NCI-H2196 (cell line): ENCODE measurements around the gene RAP2A.

Experiments used
- DNase-seq: peaks from one replicate; lab custom pipeline; 2025; ENCODE audit not compliant: unreplicated experiment; lab: John Stamatoyannopoulos, UW

Gene RAP2A

GRCh38 chr13:97492684-97493371 is 58.9 kb downstream of the RAP2A start:
- no peak for DNase-seq

GRCh38 chr13:97493456-97493855 is 59.5 kb downstream of the RAP2A start:
- no peak for DNase-seq

GRCh38 chr13:97495678-97496077 is 61.7 kb downstream of the RAP2A start:
- no peak for DNase-seq

- DNase-seq, result no peak
Observed at GRCh38 chr13:97496511-97496910, 62.5 kb downstream of the RAP2A start.

- no peak for DNase-seq
Observed at GRCh38 chr13:97497400-97497799, 63.4 kb downstream of the RAP2A start.

- no peak for DNase-seq
Observed at GRCh38 chr13:97498419-97498818, 64.5 kb downstream of the RAP2A start.

GRCh38 chr13:97499181-97499580 is 65.2 kb downstream of the RAP2A start:
- no peak for DNase-seq

- DNase-seq, result no peak
Observed at GRCh38 chr13:97502181-97502580, 68.2 kb downstream of the RAP2A start.

GRCh38 chr13:97502706-97503105 is 68.7 kb downstream of the RAP2A start:
- DNase-seq, result no peak

GRCh38 chr13:97505017-97505416 is 71.0 kb downstream of the RAP2A start:
- no peak for DNase-seq

GRCh38 chr13:97506511-97506910 is 72.5 kb downstream of the RAP2A start:
- DNase-seq, result no peak

GRCh38 chr13:97512732-97513131 is 78.8 kb downstream of the RAP2A start:
- no peak for DNase-seq

- DNase-seq, result no peak
Observed at GRCh38 chr13:97515643-97516042, 81.7 kb downstream of the RAP2A start.

- no peak for DNase-seq
Observed at GRCh38 chr13:97517967-97518366, 84.0 kb downstream of the RAP2A start.
